Renal cortex interstitium (tissue), 11 donors: ENCODE results near the gene RAD51B. TPM values are rescaled to one million over a fixed set of nuclear protein-coding genes. Genes with fewer than 3 reads are reported as not detected.

Source experiments
- DNase-seq, 11 donors: peaks; one replicate each; pipeline ENCODE4 v3.0.0-alpha.2; 2013; ENCODE audit warnings: low read depth in 9 of 11, low spot score in 4 of 11; ENCODE audit errors: extremely low read depth in 1 of 11
- polyA plus RNA-seq, 3 donors: library from polyadenylated mRNA; unstranded; fragments of 120-200 nt; gene quantifications; one replicate each; pipeline ENCODE4 v1.2.1, GENCODE V29; 2013; ENCODE audit not compliant: insufficient read length in 3 of 3

Gene RAD51B
- polyA plus RNA-seq, 3 donors: 12.5 to 13.0 (median 12.5) TPM

DNA sequence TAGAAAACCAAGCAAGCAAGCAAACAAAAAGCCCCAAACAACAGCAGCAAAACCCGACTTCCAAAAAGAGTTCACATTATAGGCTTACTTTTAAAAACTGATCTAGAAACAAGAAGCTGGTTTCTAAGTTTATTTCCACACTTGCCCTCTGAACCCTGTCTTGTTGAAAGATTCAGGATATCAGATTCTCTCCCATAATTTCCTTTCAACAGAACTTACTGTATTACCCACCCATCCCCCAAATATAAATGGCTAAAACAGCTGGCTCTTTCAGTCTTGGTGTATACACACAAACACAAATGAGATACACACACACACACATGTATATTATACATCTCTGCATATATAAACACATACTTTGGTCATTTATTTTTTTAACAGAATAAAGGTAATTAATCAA, 512.4 kb downstream of the RAD51B start:
- DNase-seq: no peak

GRCh38 chr14:68333262-68333661, 513.7 kb downstream of the RAD51B start:
- DNase-seq: no peak

GRCh38 chr14:68335312-68335711, 515.7 kb downstream of the RAD51B start:
- DNase-seq: no peak

DNA sequence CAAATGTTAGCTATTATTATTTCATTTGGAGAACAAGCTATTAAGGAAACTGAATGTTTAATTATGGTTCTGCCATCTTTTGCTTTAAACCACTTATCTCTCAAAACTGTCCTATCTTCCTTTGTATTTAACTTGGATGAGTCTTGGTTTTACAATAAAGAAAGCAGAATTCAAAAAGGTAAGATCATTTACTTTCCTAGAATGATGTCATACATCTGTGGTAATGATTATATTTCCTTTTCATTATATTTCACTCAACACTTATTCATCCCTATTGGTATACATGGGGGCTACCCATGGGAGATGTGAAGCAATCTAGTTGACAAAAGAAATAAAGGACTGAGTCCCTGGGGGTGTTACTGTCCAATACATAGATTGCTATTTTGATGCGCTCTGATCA, 516.6 kb downstream of the RAD51B start:
- no peak for DNase-seq

- no peak for DNase-seq
These were observed 517.7 kb downstream of the RAD51B start for GRCh38 chr14:68337279-68337678.

DNA sequence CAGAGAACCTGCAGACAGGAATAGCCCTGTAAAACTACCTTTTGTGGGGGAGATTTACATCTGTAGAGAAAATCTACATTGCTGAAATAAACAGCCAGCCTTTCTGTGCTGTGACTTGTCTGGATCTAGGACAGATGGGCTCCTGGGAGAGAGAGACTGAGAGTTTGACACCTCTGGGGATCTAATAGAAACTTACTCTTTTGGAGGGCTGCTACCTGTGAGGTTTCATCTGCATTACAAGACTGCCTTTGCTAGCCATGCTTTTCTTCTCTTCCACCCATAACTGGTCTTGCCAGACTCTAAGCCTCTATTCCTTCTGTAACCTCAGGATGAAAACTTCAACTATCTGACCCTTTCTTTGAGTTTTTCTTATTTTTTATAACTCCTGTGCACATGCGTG, 520.7 kb downstream of the RAD51B start:
- DNase-seq: no peak

GRCh38 chr14:68341411-68342212, 522.0 kb downstream of the RAD51B start:
- no peak for DNase-seq

- no peak for DNase-seq
These were observed 522.7 kb downstream of the RAD51B start for GRCh38 chr14:68342216-68342763.

- DNase-seq: no peak
These were observed 524.0 kb downstream of the RAD51B start for GRCh38 chr14:68343534-68344118.

- DNase-seq: no peak
These were observed 526.2 kb downstream of the RAD51B start for GRCh38 chr14:68345738-68346137.

- DNase-seq: no peak
These were observed 527.2 kb downstream of the RAD51B start for GRCh38 chr14:68346556-68347343.

GRCh38 chr14:68349900-68350629, 530.5 kb downstream of the RAD51B start:
- DNase-seq: peak in 5 of 11 donors; percentile 57 to 82 (median 77)

- DNase-seq: no peak
These were observed 535.8 kb downstream of the RAD51B start for GRCh38 chr14:68355415-68355814.

- DNase-seq: no peak
These were observed 538.2 kb downstream of the RAD51B start for GRCh38 chr14:68357777-68358176.

DNA sequence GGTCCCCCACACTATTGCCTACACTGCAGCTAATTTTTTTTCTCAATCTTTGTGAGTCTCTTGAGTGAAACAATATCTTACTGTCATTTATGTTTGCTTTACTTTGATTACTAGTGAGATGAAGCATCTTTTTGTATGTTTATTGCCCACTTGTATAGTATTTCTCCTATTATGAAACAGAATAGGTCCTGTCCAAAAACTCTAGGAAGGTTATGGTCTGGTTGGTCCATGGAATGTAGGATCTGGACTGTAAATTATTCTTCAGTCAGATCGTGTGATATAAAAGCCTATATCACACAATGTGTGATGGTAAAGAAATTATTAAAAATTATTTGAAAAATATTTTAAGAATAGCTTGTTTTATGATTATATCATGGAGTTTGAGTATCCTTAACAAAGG, 538.9 kb downstream of the RAD51B start:
- DNase-seq: no peak

- DNase-seq: no peak
These were observed 539.6 kb downstream of the RAD51B start for GRCh38 chr14:68359022-68359836.

GRCh38 chr14:68359837-68360552, 540.4 kb downstream of the RAD51B start:
- DNase-seq: no peak

DNA sequence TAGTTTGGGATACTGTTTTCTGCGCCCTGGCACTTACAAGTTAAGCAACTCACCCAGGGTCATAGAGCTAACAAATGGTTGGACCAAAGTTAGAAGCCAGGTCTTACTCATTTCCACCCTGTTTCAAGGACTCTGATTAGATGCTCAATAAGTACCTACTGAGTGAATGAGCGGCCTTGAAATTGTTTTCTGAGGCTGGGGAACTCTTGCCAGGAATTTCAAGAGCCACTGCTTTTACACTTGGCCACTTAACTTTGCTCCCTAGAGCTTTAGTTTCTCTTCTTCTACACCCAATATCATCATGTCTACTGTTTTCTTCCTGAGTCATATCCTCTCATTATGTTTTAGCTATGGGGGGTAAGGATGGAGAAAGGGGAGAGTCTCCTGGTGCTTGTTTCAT, 541.7 kb downstream of the RAD51B start:
- DNase-seq: no peak
